ENCODE data around the gene IL16. TPM values are rescaled to one million over a fixed set of nuclear protein-coding genes. Genes with fewer than 3 reads are reported as not detected.

Gene IL16
- polyA plus RNA-seq, 2 of the 4 experiments (the other 2 are of a cell fraction), result 0.09 TPM; not detected in 1

GRCh38 chr15:81155375-81156218 lies 41.1 kb upstream of the IL16 start:
- FAIRE-seq (peak; percentile 94), DNase-seq (ENCODE audit: low read depth in 1 of 2, low spot score in 1 of 2) (peak; percentile 21 to 69), ATAC-seq (peak; percentile 65 to 80; a peak in 4 of 6 replicates)
- TF ChIP-seq ZC3H11A (IDR thresholded peaks at IDR 0.05) (no peak), PHF8 (IDR thresholded peaks at IDR 0.05; ENCODE audit: borderline replicate concordance, low read depth) (no peak), SMC3 (IDR thresholded peaks at IDR 0.05) (peak; percentile 67), HOXB13 (CRISPR knock-in tag; IDR thresholded peaks at IDR 0.05; ENCODE audit: low read depth) (no peak), ATOH8 (CRISPR knock-in tag; IDR thresholded peaks at IDR 0.05; ENCODE audit: low read depth) (no peak), HES2 (IDR thresholded peaks at IDR 0.05) (no peak), PBX3 (IDR thresholded peaks at IDR 0.05) (no peak), FOSL2 (IDR thresholded peaks at IDR 0.05) (no peak), FOSL2 (CRISPR knock-in tag; IDR thresholded peaks at IDR 0.05) (no peak), NFE2L2 (conservative IDR thresholded peaks at IDR 0.05; ENCODE audit: low read length) (no peak), HDAC2 (IDR thresholded peaks at IDR 0.05) (no peak), NR3C1 (IDR thresholded peaks at IDR 0.05) (no peak), FOSB (CRISPR knock-in tag; IDR thresholded peaks at IDR 0.05) (no peak), HOXB5 (CRISPR knock-in tag; IDR thresholded peaks at IDR 0.05) (no peak), RAD21 (conservative IDR thresholded peaks at IDR 0.05 in 1 of 2, IDR thresholded peaks at IDR 0.05 in 1 of 2) (peak; percentile 50 to 59), KDM5A (IDR thresholded peaks at IDR 0.05) (no peak), CTCF (IDR thresholded peaks at IDR 0.05) (peak; percentile 62), KDM1A (IDR thresholded peaks at IDR 0.05; ENCODE audit: low read depth) (no peak), CEBPB (IDR thresholded peaks at IDR 0.05) (peak; percentile 90 to 91; a peak in 3 of 4 replicates), MAX (IDR thresholded peaks at IDR 0.05) (no peak), HOXA7 (CRISPR knock-in tag; IDR thresholded peaks at IDR 0.05) (no peak), ZFP36 (IDR thresholded peaks at IDR 0.05; ENCODE audit: borderline replicate concordance, partially characterized antibody) (no peak), JUNB (IDR thresholded peaks at IDR 0.05) (no peak)
- 22% methylated on average over 10 of the region's 10 CpGs for WGBS (ENCODE audit: missing lambda C conversion rate)
- Histone ChIP-seq H3K27ac (no peak overlapping the region), H3K4me3 (no peak overlapping the region), H3K4me1 (no peaks in the 10 kb centered on the region), H3K4me2 (no peak overlapping the region), H3K9me3 (no peaks in the 10 kb centered on the region)
- ChIA-PET POLR2A (no interaction called here), CTCF (interaction anchor here (0.7 to 6.9 kb wide), 22 partner anchors 9 to 259 kb away, joined by 3 to 173 read pairs (median 5); no protein-coding TSS in a partner anchor)

GRCh38 chr15:81156324-81156723 lies 40.4 kb upstream of the IL16 start:
- DNase-seq (ENCODE audit: low read depth in 1 of 2, low spot score in 1 of 2) (no peak), ATAC-seq (no peak), FAIRE-seq (no peak)
- CTCF ChIA-PET, result interaction anchor here (0.7 to 6.9 kb wide), 21 partner anchors 8 to 258 kb away, joined by 3 to 173 read pairs (median 5); no protein-coding TSS in a partner anchor
- H3K4me2 ChIP-seq, result no peak overlapping the region
- WGBS (ENCODE audit: missing lambda C conversion rate), result 71% methylated on average over 3 of the region's 3 CpGs
- no peak overlapping the region for H3K4me3 ChIP-seq
- TF ChIP-seq HOXB13 (CRISPR knock-in tag; IDR thresholded peaks at IDR 0.05; ENCODE audit: low read depth) (no peak), HES2 (IDR thresholded peaks at IDR 0.05) (no peak), MAFK (IDR thresholded peaks at IDR 0.05; ENCODE audit: partially characterized antibody) (no peak), RFX5 (IDR thresholded peaks at IDR 0.05) (no peak), CEBPB (IDR thresholded peaks at IDR 0.05) (no peak), EHF (CRISPR knock-in tag; IDR thresholded peaks at IDR 0.05) (no peak)
- no peak overlapping the region for H3K27ac ChIP-seq
- no peaks in the 10 kb centered on the region for H3K9me3 ChIP-seq
- H3K4me1 ChIP-seq, result no peaks in the 10 kb centered on the region
- POLR2A ChIA-PET, result no interaction called here
